HG02981 (cell line): ENCODE data around the gene RANBP9.
A peak's percentile ranks its signal among the peaks of the same experiment; 100 is the strongest.

Source experiments
- ATAC-seq: cut with Tn5 transposase; IDR thresholded peaks from one replicate; pipeline ENCODE4 v1.9.1; 2021; ENCODE audit warnings: mild to moderate bottlenecking, moderate library complexity; ENCODE audit not compliant: unreplicated experiment

The RANBP9 gene

DNA sequence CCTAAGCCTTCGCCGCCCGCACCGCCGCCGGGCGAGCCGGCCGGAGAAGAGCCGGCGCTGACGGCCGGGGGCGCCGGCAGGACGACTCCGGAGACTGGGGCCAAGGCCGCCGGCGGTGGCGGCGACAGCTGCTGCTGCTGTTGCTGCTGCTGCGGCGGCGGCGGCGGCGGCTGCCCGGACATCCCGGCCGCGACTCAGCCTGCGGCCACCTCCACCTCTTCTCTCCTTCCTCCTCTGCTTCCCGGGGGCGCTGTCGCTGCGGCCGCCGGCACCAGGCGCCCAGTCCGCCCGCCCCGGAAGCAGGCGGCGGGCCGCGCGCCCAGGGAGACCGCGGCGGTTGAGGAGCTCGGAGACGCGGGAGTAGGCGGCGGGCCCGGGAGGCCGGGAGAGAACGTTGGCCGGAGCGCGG lies 307 bp downstream of the RANBP9 start:
- ATAC-seq, result peak; percentile 38

DNA sequence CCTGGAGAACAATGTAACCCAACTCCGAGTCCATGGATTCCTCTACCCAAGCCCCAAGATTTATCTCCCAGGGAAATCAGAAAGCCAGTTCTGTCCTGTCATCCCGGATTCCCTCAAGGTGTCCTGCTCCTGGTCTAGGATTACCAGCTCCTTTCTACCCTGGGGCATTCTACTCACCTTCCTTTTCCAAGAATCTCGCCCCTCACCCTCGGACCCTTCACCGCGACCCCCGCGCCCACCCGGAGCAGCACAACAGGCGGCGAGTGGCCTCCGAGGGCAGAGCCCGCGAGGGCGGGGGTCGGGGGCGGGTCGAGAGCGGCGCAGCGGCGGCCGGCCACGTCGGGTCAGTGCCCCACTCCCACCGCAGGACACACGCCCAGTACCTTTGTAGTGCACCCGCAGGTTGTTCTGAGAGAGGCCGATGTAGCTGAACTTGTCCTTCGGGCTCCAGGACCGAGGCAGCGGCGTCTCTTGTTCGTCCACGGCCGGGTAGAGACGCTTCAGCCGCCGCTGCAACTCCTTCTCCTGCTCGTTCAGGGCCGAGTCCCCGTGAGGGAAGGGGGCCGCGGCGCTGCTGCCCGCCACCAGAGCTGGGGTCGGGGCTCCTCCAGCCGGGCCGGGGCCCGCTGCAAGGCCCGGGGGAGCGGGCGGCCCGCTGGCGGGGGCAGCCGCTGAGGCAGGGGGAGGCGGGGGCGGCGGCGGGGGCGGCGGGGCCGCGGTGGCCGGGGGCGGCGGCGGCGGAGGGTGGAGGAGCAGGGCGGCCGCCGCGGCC lies 897 bp downstream of the RANBP9 start:
- peak; percentile 8 for ATAC-seq

DNA sequence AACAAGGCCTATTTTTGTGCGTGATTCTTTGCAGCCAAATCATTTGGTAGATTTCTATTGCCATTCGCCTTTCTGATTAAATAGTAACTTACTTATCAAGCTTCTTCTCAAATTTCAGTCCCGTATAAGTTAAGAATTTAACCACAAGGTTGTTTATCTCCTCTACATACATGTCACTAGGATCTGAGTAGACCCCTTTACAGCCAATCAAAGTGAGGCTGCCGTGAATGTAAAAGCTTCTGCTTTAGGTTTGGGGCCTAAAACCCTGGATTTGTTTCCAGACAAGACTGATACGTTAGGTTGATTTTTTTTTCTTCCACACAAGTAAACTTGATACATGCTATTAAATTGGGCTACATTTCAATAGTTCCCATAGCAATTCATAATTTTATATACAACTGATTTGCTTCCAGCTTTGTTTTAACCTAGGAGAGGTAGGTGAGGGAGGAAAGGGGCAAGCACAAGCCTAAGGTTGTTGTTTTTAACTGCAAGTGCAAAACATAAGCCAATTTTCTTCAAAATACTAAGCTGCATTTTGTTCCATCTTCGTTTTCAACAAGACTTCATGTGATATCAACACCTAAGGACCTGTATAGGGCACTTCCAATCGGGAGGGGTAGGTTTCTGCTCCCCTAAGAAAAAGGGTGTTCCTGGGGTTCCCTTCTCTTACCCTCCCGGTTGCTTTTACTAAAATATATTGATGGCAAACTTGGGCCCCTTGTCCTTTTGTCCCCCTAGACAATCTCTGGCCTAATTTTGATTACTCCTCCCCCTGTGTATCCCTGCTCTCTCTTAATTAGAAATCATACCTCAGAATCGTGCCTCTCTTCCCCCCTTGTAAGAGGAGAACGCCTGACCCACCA lies 1.7 kb downstream of the RANBP9 start:
- no peak for ATAC-seq

DNA sequence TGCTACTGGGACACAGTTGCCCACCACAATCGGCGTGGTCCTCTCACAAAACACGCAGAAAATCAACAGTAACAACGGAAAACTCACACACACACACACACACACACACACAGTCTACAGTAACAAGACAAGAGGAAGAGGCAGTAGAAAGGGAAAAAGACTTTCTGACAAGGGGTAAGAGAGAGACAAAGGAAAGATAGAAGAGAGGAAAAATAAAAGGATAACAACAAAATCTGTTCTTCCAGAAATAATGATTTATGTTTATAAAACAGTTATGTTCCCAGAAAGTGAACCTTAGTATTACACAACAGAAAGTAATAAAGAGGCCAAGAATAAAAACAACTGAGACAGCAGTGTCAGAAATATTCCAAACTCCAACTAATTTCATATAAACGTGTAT lies 2.9 kb downstream of the RANBP9 start:
- no peak for ATAC-seq

DNA sequence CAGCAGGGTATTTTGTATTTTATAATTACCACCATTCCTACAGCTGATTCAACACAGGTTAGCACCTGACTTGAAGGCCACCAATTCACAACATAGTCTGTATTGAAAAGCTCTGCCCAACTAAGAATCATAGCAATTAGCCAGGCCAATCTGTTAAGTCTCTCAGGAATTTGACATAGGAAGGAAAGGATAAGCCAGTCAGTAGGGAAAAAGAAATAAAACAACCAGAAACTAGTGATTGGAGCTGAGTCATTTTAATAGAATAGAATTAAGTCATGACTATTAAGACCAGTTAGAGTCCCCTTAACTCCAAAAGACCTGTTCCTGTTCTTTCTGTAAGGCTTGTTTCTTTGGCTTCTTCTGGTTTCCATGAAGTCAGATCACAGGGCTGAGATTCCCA lies 8.1 kb downstream of the RANBP9 start:
- no peak for ATAC-seq

DNA sequence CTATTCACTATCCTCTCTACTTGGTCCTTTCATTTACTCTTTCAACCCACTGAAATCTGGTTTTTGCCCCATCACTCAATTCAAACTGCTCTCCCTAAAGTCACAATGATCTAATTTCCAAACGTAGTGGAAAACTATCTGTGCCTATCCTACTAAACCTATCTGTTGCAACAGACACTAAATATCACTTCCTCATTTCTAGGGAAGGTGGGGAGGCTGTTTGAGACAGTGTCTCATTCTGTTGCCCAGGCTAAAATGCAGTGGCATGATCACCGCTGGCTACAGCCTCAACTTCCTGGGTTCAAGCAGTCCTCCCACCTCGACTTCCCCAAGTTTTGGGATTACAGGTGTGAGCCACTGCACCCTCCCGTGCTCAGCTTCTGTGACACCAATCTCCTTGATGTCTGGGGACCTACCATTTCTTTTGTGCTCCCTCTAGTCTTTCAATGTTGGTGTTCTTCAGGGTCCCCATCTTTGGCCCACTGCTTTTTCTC lies 8.8 kb downstream of the RANBP9 start:
- peak; percentile 44 for ATAC-seq

DNA sequence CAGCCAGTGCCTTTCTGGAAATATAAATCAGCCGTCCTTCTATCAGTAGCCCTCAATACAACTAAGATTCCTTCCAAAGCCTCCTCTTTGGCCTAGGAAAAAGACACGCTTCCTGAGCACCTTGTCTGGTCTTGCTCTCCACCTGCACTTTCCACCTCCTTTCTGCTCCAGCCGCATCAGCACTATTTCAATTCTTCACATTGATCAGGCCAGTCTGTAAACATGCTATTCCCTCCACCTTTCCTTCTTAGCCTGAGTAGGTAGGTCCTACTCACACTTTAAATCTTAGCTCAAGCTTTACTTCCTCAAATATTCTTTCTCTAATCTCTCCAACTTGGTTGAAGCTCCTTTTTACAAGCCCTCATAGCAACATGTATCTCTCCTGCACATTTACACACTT lies 11.4 kb downstream of the RANBP9 start:
- ATAC-seq, result no peak

DNA sequence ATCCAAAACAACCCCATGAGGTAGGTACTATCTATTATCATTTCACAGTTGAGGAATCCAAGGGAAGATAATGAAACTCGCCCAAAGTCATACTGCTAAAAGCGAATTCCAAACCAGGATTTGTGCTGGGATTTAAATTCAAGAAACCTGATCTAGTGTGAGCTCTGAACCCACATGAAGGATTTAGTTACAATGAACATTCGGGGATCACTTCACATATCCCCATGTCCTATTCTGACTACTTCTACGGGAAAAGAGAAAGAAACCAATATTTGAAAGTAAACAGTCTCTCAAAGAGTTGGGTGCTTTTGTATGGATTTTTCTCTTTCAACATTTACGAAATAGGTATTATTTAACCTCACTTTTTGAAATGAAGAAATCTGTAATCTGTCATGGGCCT lies 12.9 kb downstream of the RANBP9 start:
- no peak for ATAC-seq

DNA sequence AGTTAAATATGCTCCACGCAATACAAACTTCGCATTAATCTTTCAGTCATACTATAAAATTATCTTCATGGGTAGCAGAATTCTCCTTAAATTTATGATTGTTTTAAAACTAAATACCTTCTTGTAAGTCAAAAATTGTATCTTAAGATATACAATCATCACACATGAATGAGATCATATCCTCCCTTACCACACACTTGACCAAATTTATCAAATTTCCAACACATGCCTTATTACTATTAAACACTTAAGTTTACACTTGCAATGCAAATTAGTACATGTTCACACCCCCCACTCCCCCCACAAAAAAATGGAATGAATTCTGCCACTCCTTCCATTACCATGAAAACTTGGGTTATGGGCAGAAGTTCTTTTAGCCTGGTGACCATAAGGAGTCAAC lies 13.8 kb downstream of the RANBP9 start:
- ATAC-seq, result no peak

DNA sequence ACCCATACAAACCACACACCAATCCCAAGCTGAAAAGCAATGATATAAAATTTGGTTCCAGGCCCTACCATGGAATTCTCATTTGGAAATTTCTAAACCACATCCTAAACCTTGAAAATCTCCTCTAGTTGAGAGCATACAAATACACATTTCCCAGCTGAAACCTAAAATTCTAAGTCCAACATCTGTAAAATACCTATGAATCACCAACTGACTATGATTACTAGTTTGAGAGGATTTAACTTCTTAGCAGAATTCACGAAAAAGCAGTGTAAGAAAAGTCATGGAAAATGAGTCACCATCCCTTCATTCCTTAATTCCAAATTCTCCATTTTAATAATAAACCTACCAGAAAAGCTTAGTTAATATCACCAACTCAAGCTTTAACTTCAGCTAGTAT lies 15.4 kb downstream of the RANBP9 start:
- ATAC-seq, result no peak

DNA sequence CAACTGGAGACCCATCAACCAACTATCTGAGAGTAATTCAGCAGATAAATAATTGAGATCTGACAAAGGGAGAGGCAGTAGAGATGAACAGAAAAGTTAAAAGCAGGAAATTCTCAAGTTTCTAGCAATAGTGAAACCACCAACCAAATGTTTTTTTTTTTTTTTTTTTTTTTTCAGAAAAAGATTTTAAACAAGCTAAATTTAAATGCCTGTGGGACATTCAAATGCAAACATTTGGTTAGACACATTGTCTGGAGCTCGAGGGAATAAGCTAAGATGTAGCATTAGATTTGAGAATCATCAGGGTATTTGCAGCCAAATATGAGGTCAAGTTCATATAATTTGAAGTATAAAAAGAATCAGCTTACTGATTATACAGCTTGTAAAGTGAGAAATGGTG lies 16.4 kb downstream of the RANBP9 start:
- ATAC-seq, result no peak

DNA sequence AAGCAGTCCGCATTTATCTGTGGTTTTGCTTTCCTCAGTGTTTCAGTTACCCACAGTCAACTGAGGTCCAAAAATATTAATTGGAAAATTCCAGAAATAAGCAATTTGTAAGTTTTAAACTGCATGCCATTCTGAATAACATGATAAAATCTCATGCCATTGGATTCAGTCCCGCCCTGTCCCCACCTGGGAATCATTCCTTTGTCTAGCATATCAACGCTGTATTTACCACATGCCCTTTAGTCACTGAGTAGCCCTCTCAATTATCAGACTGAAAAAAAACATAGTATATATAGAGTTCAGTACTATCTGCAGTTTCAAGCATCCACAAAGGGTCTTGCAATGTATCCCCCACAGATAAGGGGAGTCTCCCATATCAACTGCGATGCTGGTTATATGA lies 17.1 kb downstream of the RANBP9 start:
- no peak for ATAC-seq

DNA sequence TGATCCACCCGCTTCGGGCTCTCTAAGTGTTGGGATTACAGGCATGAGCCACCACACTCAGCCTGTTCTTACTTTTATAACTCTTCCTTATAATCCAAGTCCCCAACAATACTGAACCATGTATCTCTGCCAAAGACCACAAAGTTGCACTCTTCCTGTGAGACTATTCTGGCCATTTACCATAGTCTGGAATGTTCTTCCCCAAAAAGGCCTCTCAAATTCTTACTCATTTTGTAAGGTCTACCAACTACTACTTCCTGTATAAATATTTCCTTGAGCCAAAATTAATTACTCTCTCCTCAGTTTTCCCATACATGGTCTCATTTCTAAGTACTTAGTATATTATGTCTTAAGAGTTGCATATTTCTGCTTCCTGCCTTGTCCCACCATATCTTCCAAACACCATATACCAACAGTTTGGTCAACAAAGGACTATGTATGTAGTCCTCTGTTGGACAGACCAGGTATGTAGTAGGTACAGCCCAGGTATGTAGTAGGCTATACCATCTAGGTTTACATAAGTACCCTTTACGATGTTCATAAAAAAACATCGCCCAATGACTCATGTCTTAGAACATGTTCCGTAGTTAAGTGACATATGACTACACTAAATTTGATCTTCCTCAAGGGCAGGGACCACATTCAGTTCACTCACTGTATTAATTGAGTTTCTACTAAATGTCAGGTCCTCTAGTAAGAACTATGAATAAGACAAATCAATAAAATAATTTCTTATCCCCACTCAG lies 22.0 kb downstream of the RANBP9 start:
- ATAC-seq, result no peak

DNA sequence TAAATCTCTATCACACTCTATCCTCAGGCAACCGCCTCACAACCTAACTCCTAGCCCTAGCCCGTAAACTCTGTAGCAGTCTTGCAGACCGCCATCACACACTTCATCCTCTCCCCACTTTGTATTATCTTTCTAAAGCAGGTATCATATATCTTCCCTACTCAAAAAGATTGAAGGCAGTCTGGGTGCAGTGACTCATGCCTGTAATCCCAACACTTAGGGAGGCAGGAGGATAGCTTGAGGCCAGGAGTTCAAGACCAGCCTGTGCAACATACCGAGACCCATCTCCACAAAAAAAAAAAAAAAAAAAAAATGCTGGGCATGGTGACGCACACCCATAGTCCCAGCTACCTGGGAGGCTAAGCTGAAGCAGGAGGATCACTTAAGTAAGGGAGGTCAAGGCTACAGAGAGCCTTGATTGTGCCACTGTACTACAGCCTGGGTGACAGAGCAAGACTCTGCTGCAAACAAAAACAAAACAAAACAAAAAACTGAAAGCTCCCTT lies 22.9 kb downstream of the RANBP9 start:
- ATAC-seq, result no peak

DNA sequence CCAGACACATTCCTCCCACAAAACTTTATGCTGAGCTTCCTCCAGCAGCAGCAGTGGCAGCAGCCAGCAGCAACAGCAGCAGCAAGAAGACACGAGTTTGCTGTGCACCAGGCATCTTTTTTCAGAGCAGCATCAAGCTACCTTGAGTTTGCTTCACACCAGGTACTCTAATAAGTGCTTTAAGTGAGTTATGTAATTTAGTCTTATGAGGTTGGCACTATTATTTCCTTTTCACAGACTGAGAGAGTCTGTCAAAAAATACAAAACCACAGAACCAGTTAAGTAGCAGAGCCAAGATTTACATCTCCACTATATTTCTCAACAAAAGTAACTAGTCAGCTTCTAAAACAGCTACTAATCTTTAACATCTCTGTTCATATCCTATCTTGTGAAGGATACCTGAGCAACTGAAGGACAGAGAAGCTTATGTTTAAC lies 23.7 kb downstream of the RANBP9 start:
- ATAC-seq, result no peak

DNA sequence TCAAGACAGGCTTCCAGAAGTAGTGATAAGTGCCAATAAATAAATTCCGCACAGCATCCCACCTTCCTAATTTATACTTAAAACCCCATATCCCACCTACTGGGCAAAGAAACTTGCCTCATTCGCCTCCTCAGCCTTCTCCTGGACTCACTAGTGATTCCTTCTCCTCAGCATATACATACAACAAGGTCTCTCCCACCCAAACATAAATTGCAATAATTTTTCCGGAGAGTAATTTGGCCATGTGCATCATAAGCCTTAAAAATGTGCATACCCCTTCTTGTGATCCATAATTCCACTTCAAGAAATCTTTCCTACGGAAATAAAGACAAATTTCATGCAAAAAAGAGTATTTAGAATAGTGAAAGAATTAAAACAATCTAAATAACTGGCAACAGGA lies 26.8 kb downstream of the RANBP9 start:
- no peak for ATAC-seq

DNA sequence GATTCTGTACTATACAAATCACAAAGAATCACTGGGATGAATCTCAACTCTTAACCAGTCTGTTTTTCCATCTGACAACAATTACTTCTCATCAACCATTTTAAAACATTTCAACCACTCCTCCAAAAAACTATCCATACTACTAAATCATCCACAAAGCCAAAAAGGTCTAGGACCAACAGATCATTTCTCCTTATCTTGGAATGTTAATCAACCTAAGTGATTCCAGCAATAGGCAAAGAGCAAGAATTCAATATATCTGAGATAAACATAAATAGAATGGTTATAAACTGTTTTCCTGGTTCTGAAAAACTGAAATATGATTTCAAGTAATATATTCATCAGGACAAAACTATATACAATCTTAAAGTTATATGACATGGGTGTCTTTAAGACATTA lies 28.6 kb downstream of the RANBP9 start:
- ATAC-seq, result no peak

DNA sequence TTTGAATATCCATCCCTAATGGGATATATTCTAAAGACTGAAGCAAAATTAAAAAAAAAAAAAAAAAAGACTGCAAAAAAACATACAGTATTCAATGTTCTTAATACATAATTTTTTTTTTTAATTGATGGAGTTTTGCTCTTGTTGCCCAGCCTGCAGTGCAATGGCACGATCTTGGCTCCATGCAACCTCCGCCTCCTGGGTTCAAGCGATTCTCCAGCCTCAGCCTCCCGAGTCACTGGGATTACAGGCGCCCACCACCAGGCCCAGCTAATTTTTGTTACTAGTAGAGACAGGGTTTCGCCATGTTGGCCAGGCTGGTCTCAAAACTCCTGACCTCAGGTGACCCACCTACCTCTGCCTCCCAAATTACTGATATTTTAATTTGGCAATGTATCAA lies 29.3 kb downstream of the RANBP9 start:
- ATAC-seq, result no peak

DNA sequence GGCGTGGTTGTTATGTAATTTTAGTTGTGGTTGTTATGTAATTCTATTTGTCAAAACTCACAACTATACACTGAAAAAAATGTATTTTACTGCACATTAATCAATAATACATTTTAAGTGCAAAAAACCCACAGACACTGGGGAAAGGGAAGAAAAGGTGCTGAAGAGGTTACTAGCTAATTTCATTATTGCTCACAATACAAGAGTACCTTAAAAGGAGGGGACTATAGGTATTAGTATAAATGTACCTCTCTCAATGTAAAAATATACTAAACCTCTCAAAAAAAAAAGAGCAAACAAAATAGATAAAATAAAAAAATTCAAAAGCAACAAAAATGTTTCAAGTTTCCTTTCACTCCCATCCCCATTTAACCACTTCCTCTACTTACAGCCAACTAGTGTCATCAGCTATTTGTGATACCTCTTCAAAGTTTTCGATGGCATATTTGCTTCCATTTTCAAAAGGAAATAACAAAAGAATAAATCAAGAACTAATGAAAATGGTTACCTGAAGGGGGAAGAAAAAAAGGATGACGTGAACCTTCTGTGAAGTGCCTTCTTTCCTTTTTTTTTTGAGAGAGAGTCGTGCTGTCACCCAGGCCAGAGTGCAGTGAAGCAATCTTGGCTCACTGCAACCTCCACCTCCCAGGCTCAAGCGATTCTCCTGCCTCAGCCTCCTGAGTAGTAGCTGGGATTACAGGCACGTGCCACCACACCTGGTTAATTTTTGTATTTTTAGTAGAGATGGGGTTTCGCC lies 30.2 kb downstream of the RANBP9 start:
- peak; percentile 57 for ATAC-seq

DNA sequence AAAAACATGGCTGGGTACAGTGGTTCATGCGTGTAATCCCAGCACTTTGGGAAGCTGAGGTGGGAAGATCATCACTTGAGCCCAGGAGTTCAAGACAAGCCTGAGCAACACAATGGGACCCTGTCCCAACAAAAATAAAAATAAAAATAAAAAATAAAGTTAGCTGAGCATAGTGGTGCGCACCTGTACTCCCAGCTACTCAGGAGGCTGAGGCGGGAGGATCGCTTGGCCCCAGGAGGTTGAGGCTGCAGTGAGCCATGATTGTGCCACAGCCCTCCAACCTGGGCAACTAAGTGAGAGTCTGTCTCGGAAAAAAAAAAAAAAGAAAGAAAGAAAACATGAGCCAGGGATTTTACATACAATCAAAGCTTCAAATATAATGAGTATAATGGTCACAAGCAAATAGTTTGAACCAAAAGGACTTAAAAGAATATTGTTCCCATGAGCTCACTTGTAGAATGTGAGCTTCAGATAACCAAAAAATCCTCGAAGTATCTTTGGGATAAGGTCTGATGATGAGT lies 31.1 kb downstream of the RANBP9 start:
- ATAC-seq, result no peak
